Smooth muscle cell (in vitro differentiated cells): Measurements from ENCODE around the gene CXXC5. TPM values are rescaled to one million over a fixed set of nuclear protein-coding genes. Genes with fewer than 3 reads are reported as not detected.

Experiments
- DNase-seq: peaks from one replicate; lab custom pipeline; 2025; ENCODE audit not compliant: unreplicated experiment; lab: John Stamatoyannopoulos, UW
- H2AFZ ChIP-seq: fragments of 200-600 bp; sonication (generic); 2 replicates; pipeline ENCODE4 v1.6.0; 2016; ENCODE audit warnings: antibody characterized with exemption, low read depth, mild to moderate bottlenecking
- H3F3A ChIP-seq: fragments of 200-600 bp; sonication (generic); 2 replicates; pipeline ENCODE4 v1.6.0; 2017; ENCODE audit warnings: antibody characterized with exemption, low read depth
- H3K27ac ChIP-seq: fragments of 200-600 bp; sonication (generic); 2 replicates; pipeline ENCODE4 v1.5.1; 2016; ENCODE audit warnings: low read depth, mild to moderate bottlenecking
- H3K27me3 ChIP-seq: fragments of 200-600 bp; sonication (generic); 2 replicates; pipeline ENCODE4 v1.6.1; 2016; ENCODE audit warnings: low read depth, mild to moderate bottlenecking
- H3K36me3 ChIP-seq: fragments of 200-600 bp; sonication (generic); 2 replicates; pipeline ENCODE4 v1.5.1; 2016; ENCODE audit warnings: low read depth
- H3K4me1 ChIP-seq: fragments of 200-600 bp; sonication (generic); 2 replicates; pipeline ENCODE4 v1.5.1; 2016; ENCODE audit warnings: low read depth
- H3K4me2 ChIP-seq: fragments of 200-600 bp; sonication (generic); 2 replicates; pipeline ENCODE4 v1.6.0; 2016; ENCODE audit warnings: mild to moderate bottlenecking
- H3K4me3 ChIP-seq: fragments of 200-600 bp; sonication (generic); 2 replicates; pipeline ENCODE4 v1.5.1; 2016; ENCODE audit warnings: mild to moderate bottlenecking
- H3K79me2 ChIP-seq: fragments of 200-600 bp; sonication (generic); 2 replicates; pipeline ENCODE4 v1.6.0; 2016; ENCODE audit warnings: low read depth, mild to moderate bottlenecking
- H3K9ac ChIP-seq: fragments of 200-600 bp; sonication (generic); 2 replicates; pipeline ENCODE4 v1.6.0; 2016; ENCODE audit warnings: low read depth
- H3K9me3 ChIP-seq: fragments of 200-600 bp; sonication (generic); replicated peaks from 2 replicates; pipeline ENCODE4 v1.5.1; 2016; ENCODE audit warnings: low read depth
- H4K20me1 ChIP-seq: fragments of 200-600 bp; sonication (generic); 2 replicates; pipeline ENCODE4 v1.6.0; 2016; ENCODE audit warnings: low read depth
- WGBS: methylation state at CpG from one replicate; pipeline ENCODE4 v1.1.7; 2016; ENCODE audit warnings: low lambda C conversion rate; 5-methylcytosine and 5-hydroxymethylcytosine counted together
- polyA plus RNA-seq: library from polyadenylated mRNA; unstranded; fragments of >200 nt; fragmentation: Nextera tagmentation; extraction: Ambion mirVana; gene quantifications from 2 replicates; pipeline ENCODE4 v1.2.1, GENCODE V29; 2016
- total RNA-seq: library from RNA; depleted of rRNA; stranded (reverse); fragments of >200 nt; gene quantifications from 2 replicates; pipeline ENCODE4 v1.2.3, GENCODE V29; 2014
- TF ChIP-seq, protein P1 (sequence below): fragments of 200-600 bp; sonication (generic); IDR thresholded peaks from 2 replicates; pipeline ENCODE4 v1.5.1; 2017; ENCODE audit warnings: borderline replicate concordance, mild to moderate bottlenecking, antibody characterized with exemption; ENCODE audit not compliant: insufficient read depth, poor library complexity, severe bottlenecking

CXXC5 gene
- total and polyA plus RNA-seq, 2 experiments from 2014 or later = 85.5 to 139 TPM

DNA sequence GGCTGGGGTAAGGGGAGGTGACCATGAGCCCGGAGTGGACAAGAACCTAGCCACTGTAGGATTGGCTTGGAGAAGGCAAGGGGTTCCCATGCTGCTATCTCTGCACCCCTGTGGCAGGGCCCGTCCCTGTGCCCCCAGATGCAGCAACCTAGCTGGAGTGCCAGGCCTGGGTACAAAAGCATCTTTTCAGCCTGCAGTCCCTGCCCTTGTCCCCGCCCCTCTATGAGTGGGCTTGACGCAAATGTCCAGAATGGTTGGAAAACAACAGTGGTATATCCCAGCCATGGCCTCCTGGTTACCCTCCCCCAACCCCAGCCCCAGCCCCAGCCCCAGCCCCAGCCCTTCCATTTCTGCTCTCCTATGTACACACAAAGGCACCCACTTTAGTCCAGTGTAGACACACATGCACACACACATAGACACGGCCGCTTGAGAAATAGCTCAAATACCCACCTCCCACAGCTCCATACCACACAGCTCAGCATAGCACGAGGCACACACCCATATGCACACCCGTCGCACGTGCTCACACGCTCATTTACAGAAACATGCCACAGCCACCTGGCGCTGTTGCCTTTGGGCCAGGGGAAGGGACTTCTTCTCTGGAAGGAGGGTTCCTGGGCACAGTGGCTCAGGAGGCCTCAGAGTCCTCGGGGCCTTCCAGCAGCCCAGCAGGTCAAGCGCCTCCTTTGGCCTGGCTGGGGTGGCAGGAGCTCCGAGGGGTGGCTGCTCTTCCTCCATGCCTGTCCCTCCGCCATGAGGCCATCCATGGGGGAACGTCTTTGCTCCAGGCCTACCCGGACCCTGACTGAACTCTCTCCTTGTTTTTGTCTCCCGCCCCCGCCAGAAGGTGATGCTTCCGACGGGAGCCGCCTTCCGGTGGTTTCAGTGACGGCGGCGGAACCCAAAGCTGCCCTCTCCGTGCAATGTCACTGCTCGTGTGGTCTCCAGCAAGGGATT lies 34.1 kb downstream of the CXXC5 start:
- Histone ChIP-seq H3K9me3 (no peaks in the 10 kb centered on the region), H3K4me2 (no peak overlapping the region), H3K27ac (peak overlapping the region; percentile 2), H3K9ac (no peak overlapping the region), H3K4me1 (peaks cover 23% of the 10 kb centered on the region), H3K27me3 (no peaks in the 10 kb centered on the region), H3K79me2 (peaks cover 89% of the 10 kb centered on the region), H2AFZ (no peak overlapping the region), H3K36me3 (peaks cover 5% of the 10 kb centered on the region), H3K4me3 (no peak overlapping the region), H4K20me1 (peaks cover 90% of the 10 kb centered on the region), H3F3A (peaks cover 10% of the 10 kb centered on the region)
- WGBS = 91% methylated on average over 29 of the region's 29 CpGs
- no peak for DNase-seq
- TF ChIP-seq, protein P1, sequence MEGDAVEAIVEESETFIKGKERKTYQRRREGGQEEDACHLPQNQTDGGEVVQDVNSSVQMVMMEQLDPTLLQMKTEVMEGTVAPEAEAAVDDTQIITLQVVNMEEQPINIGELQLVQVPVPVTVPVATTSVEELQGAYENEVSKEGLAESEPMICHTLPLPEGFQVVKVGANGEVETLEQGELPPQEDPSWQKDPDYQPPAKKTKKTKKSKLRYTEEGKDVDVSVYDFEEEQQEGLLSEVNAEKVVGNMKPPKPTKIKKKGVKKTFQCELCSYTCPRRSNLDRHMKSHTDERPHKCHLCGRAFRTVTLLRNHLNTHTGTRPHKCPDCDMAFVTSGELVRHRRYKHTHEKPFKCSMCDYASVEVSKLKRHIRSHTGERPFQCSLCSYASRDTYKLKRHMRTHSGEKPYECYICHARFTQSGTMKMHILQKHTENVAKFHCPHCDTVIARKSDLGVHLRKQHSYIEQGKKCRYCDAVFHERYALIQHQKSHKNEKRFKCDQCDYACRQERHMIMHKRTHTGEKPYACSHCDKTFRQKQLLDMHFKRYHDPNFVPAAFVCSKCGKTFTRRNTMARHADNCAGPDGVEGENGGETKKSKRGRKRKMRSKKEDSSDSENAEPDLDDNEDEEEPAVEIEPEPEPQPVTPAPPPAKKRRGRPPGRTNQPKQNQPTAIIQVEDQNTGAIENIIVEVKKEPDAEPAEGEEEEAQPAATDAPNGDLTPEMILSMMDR = no peak

DNA sequence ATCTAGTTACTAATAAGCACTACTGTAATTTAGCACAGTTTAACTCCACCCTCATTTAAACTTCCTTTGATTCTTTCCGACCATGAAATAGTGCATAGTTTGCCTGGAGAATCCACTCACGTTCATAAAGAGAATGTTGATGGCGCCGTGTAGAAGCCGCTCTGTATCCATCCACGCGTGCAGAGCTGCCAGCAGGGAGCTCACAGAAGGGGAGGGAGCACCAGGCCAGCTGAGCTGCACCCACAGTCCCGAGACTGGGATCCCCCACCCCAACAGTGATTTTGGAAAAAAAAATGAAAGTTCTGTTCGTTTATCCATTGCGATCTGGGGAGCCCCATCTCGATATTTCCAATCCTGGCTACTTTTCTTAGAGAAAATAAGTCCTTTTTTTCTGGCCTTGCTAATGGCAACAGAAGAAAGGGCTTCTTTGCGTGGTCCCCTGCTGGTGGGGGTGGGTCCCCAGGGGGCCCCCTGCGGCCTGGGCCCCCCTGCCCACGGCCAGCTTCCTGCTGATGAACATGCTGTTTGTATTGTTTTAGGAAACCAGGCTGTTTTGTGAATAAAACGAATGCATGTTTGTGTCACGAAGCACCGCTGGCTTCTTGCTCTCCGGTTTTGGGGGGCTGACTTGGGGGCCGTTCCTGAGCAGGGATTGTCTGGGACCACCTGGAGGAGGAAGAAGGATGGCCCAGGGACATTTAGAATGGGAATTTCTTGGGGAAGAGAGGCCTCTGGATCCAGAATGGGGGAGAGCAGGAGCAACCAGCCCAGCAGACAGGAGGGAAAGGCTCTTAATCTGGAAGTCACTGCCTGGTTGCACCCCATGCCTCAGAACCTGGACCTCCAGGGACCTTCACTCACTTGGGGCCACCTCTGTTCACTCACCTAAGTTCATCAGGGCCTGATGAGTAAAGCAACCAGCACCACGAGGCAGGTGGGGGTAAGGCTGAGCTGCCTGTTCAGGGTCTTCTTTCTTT lies 35.4 kb downstream of the CXXC5 start:
- Histone ChIP-seq H2AFZ (no peak overlapping the region), H3K27ac (peak overlapping the region; percentile 49), H3K9me3 (no peaks in the 10 kb centered on the region), H3F3A (peaks cover 11% of the 10 kb centered on the region), H3K79me2 (peaks cover 76% of the 10 kb centered on the region), H3K27me3 (no peaks in the 10 kb centered on the region), H3K4me2 (no peak overlapping the region), H3K4me3 (no peak overlapping the region), H3K36me3 (peaks cover 5% of the 10 kb centered on the region), H3K9ac (no peak overlapping the region), H4K20me1 (peaks cover 90% of the 10 kb centered on the region), H3K4me1 (peaks cover 22% of the 10 kb centered on the region)
- TF ChIP-seq, protein P1 = no peak
- no peak for DNase-seq
- WGBS = 86% methylated on average over 20 of the region's 20 CpGs

DNA sequence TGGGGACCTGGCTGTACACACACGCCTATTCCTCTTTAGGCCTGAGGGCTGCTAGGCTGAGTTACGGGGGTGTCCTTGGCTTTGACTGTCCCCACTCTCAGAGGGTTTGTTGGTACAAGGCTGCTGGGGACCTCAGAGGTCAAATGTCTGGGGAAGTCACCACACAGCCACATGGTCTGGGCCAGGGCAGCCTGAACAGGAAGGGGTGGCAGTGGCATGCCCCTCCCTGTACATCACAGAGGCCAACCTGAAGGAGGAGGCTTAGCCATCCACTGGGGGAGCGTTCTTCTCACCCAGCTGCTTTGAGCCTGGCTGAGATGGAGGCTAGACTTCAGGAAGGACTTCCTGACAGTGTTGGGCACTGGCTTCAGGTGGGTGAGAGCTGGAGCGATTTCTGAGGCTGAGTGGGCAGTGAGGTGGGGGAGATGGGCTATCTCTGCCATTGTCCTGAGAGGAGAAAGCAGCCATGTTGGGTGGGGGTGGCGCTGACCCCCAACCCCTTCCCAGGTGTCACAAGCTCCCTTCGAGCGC lies 36.3 kb downstream of the CXXC5 start:
- no peak overlapping the region for H3K9ac ChIP-seq
- no peaks in the 10 kb centered on the region for H3K27me3 ChIP-seq
- peaks cover 5% of the 10 kb centered on the region for H3K36me3 ChIP-seq
- no peak overlapping the region for H3K4me2 ChIP-seq
- peak overlapping the region; percentile 49 for H3K27ac ChIP-seq
- TF ChIP-seq, protein P1 = no peak
- no peak overlapping the region for H2AFZ ChIP-seq
- H4K20me1 ChIP-seq = peaks cover 86% of the 10 kb centered on the region
- 94% methylated on average over 7 of the region's 7 CpGs for WGBS
- peaks cover 70% of the 10 kb centered on the region for H3K79me2 ChIP-seq
- H3K4me1 ChIP-seq = peaks cover 30% of the 10 kb centered on the region
- no peaks in the 10 kb centered on the region for H3K9me3 ChIP-seq
- no peak overlapping the region for H3K4me3 ChIP-seq
- DNase-seq = no peak
- peaks cover 17% of the 10 kb centered on the region for H3F3A ChIP-seq
